ENCODE measurements around the gene CASKIN1.
"Not testable (repeated sequence)": the region's sequence is repeated elsewhere in the genome, so short reads cannot be mapped to it uniquely, and the experiment has no call there.

- not testable (repeated sequence) for TF ChIP-seq POLR2A, EP300, CTCF, POLR2AphosphoS5 (IDR thresholded peaks at IDR 0.05)
Observed at GRCh38 chr16:2129890-2130447, 66.4 kb downstream of the CASKIN1 start.

Data from stomach (tissue), 4 donors.